ENCODE data around the gene SBF2.
"Not testable (repeated sequence)": the region's sequence is repeated elsewhere in the genome, so short reads cannot be mapped to it uniquely, and the experiment has no call there.

SBF2 gene

GRCh38 chr11:10298342-10298741, 4.3 kb upstream of the SBF2 start:
- DNase-seq, result no peak

- DNase-seq, result no peak
These were observed 1.3 kb upstream of the SBF2 start for GRCh38 chr11:10295064-10295901.

GRCh38 chr11:10294290-10294953, 403 bp upstream of the SBF2 start:
- DNase-seq, result peak; percentile 23

DNA sequence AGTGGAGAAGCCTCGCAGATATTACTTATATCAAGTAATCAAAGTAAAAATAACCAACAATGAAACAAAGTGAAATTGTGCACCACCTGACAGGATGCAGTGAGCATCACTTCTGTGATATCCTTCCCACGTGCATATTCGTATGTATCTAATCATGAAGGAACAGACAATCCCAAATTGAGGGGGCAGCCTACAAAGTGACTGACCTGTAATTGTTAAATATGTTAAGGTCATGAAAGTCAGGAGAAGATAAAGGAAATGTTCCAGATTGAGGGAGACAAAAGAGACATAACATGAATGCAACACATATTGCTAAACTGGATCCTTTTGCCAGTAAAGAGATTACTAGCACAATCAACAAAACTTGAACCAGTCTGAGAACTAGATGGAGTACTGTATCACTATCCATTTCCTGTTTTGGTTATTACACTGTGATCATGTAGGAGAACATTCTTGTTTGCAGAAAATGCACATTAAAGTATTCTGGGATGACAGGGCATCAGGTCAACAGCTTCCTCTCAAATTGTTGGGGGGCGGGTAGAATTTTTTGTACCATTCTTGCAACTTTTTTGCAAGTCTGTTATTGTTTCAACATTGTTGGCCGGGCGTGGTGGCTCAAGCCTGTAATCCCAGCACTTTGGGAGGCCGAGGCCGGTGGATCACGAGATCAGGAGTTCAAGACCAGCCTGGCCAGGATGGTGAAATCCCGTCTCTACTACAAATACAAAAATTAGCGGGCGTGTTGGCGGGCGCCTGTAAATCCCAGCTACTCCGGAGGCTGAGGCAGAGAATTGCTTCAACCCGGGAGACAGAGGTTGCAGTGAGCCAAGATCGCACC, 2.0 kb downstream of the SBF2 start:
- DNase-seq, result no peak

- no peak for DNase-seq
These were observed 4.1 kb downstream of the SBF2 start for GRCh38 chr11:10289765-10290380.

DNA sequence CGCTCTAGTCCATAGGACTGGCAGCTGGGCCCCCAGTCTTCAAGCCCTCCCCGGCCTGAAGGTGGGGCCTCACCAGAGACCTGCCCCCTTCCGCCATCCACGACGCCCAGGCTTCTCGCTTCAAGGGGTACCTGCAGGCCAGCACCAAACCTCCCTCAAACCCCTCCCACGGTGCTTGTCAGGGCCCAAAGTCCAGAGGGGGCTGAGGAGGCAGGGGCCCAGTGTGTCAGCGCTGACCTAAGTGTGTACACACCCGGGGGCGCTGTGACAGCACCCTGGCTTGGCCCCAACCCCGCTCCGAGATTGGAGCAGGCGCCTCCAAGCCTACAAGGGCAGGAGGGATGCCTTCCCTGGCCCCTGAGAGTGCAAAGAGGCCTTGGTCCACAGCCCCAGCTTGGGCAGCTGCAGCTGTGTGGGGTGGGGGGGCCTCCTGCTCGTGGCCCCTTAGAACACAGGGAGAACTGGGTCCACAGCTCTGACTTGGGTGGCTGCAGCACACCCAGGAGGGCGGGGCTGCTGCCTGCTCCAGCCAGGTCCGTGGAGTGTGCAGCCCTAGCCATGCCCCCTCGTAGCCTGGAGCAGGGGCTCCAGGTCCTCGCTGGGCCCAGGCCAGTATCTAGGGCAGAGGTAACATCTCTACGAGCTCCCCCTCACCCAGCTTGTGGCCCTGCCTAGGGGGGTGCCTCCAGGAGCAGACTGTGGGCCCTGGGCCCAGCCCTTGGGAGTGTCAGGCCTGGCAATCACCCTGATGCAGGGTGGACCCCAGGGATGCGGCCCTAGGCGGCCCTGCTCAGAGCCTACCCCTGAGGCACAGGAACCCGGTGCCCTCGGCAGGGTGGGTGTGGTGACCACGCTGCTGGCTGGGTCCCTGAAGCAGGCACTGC, 4.9 kb downstream of the SBF2 start:
- no peak for DNase-seq

- DNase-seq, result no peak
These were observed 6.0 kb downstream of the SBF2 start for GRCh38 chr11:10287766-10288715.

GRCh38 chr11:10287140-10287539, 6.9 kb downstream of the SBF2 start:
- DNase-seq, result no peak

DNA sequence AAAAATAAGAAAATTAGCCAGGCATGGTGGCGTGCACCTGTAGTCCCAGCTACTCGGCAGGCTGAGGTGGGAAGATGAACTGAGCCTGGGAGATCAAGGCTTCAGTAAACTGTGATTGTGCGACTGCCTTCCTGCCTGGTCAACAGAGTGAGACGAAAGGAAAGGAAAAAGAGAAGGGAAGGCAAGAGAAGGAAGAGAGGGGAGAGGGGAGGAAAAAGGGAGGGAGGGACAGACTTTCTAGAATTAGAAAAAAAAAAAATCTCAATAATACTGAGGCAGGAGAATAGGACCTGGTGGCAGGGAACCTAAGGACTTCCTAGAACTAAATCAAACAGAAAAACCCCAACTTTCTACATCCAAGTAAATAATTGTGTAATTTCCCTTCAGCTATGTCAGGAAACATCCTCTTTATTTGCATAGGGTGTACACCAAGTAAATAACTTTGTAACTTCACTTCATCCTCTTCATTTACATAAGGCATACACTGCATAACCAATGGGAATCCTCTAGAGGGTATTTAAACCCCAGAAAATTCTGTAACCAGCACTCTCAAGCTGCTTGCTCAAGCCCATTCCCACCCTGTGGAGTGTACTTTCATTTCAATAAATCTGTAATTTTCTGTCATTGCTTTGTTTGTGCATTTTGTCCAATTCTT, 8.7 kb downstream of the SBF2 start:
- DNase-seq, result no peak

GRCh38 chr11:10283991-10284390, 10.0 kb downstream of the SBF2 start:
- DNase-seq, result no peak

DNA sequence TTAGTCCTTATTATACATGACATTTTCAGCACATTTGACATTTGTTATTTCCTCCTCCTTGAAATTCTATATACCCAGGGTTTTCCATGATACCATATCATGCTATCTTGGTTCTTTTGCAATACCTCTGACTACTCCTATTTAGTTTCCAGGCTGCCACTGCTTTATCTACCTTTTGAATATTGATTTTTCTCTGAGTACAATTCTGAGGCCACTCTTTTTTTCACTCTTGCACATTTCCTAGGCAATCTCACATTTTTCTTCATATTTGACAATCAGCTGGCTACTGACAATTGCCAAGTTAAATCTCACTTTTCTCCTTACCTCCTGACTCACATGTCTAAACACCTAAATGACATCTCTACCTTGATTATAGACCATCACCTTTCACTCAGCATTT, 11.9 kb downstream of the SBF2 start:
- DNase-seq, result no peak

- no peak for DNase-seq
These were observed 18.3 kb downstream of the SBF2 start for GRCh38 chr11:10275714-10276113.

GRCh38 chr11:10274726-10275125, 19.3 kb downstream of the SBF2 start:
- no peak for DNase-seq

DNA sequence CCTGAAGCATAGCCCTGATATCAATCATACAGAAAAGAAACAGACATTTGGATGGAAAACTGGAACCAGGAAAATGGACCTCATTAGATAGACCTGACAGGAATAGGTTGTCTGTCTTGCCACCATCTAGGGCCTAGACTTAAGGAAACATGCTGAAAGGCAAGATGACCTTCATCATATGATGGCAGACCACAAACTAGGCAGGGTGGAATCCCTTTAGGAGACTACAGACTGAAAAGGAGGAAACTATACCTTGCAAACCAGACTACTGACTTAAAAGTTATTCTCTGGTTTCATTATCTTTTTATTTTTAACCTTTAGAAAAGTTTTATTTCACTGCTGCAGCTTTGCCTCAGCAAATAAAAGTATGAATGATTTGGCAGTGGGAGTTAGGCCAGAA, 20.3 kb downstream of the SBF2 start:
- DNase-seq, result no peak

DNA sequence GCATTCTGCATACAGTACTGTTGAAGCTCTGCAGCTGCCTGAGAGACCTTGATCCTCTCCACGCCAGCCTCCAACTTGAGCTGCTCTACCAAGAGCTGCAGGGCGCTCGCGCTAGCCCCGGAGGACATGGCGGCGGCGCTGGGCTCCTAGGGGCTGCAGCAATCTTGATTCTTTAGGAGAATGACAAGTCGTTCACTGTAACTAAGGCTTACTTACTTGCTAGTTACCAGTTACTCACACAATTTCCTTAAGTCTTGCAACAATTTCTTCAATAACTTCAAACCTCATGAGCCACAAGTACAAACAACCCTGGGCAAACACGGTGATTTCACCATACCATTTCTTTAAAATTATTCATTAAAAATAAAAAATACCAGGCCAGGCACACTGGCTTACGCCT, 21.9 kb downstream of the SBF2 start:
- DNase-seq, result no peak

GRCh38 chr11:10268746-10269488, 25.1 kb downstream of the SBF2 start:
- no peak for DNase-seq

- DNase-seq, result no peak
These were observed 26.2 kb downstream of the SBF2 start for GRCh38 chr11:10267821-10268220.

- no peak for DNase-seq
These were observed 28.1 kb downstream of the SBF2 start for GRCh38 chr11:10265936-10266335.

GRCh38 chr11:10264716-10265115, 29.3 kb downstream of the SBF2 start:
- DNase-seq, result not testable (repeated sequence)

DNA sequence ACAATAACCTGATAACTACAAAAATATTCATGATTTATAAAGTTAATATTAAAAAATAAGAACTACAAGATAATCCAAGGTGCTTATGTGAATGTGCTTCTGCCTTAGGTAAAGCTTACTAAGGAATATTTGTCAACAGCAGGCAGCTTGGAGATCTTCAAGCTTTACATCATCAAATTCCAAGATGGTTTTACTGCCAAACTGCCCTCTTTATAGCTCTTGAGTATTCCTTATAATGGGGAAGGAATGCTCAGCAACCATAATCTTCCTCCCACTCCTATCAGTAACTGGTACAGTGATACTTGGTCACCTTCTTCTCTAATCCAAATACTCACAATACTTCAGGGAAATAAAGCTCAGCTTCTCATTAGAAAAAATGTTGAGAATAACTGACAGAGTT, 30.1 kb downstream of the SBF2 start:
- no peak for DNase-seq
